Natural killer cell treated with Interleukin-12 subunit alpha and Interleukin-12 subunit beta and Interleukin-15 and Interleukin-18, amount 100 ng/mL, for 72 hours (primary cell): ENCODE results near the gene CADM2. TPM values are rescaled to one million over a fixed set of nuclear protein-coding genes. Genes with fewer than 3 reads are reported as not detected.

Experiments
- ATAC-seq, 2 donors: fragments of 150-1000 bp; cut with Tn5 transposase in 1 of 2; sonication (Bioruptor Pico), chemical (Tn5 transposase) in 1 of 2; 2 replicates each; pipeline ENCODE4 v1.10.0; 2021
- DNase-seq: peaks from one replicate; pipeline ENCODE4 v3.0.0; 2022; ENCODE audit warnings: low spot score
- H3K27ac Mint-ChIP-seq, 2 donors: 1 replicate in 1 of 2; 2 replicates in 1 of 2; pipeline ENCODE4 v1.8.0; 2022; ENCODE audit warnings: mixed read lengths in 2 of 2, mild to moderate bottlenecking in 1 of 2, moderate library complexity in 1 of 2
- H3K27me3 Mint-ChIP-seq, 2 donors: 1 replicate in 1 of 2; 2 replicates in 1 of 2; pipeline ENCODE4 v1.8.0; 2022; ENCODE audit warnings: mixed read lengths in 2 of 2
- H3K36me3 Mint-ChIP-seq: one replicate; pipeline ENCODE4 v1.8.0; 2022; ENCODE audit warnings: mixed read lengths
- H3K4me1 Mint-ChIP-seq, 2 donors: 1 replicate in 1 of 2; 2 replicates in 1 of 2; pipeline ENCODE4 v1.8.0; 2022; ENCODE audit warnings: low read depth in 2 of 2, mixed read lengths in 2 of 2, mild to moderate bottlenecking in 1 of 2
- H3K4me3 Mint-ChIP-seq: one replicate; pipeline ENCODE4 v1.8.0; 2022; ENCODE audit warnings: mixed read lengths
- H3K9me3 Mint-ChIP-seq: 2 replicates; pipeline ENCODE4 v1.8.0; 2022; ENCODE audit warnings: mixed read lengths
- total RNA-seq, 2 donors: library from RNA; stranded (reverse); gene quantifications; one replicate each; pipeline ENCODE4 v1.2.3, GENCODE V29; 2022

The CADM2 gene
- total RNA-seq, 2 donors from 2014 or later = not detected

GRCh38 chr3:84998545-84998944 is 39.8 kb downstream of the CADM2 start:
- H3K27me3 Mint-ChIP-seq = no peaks in the 10 kb centered on the region
- peaks cover 6% of the 10 kb centered on the region for H3K36me3 Mint-ChIP-seq
- H3K9me3 Mint-ChIP-seq = peaks cover 3% of the 10 kb centered on the region
- no peak for ATAC-seq
- H3K4me1 Mint-ChIP-seq = no peaks in the 10 kb centered on the region
- DNase-seq = no peak
- no peak overlapping the region for H3K4me3 Mint-ChIP-seq
- no peak overlapping the region for H3K27ac Mint-ChIP-seq

GRCh38 chr3:85003479-85003878 is 44.7 kb downstream of the CADM2 start:
- Mint-ChIP-seq H3K36me3 (peaks cover 6% of the 10 kb centered on the region), H3K27me3 (no peaks in the 10 kb centered on the region), H3K4me1 (no peaks in the 10 kb centered on the region), H3K9me3 (peaks cover 3% of the 10 kb centered on the region), H3K27ac (no peak overlapping the region), H3K4me3 (no peak overlapping the region)
- ATAC-seq (no peak), DNase-seq (no peak)

GRCh38 chr3:85004147-85004546 is 45.4 kb downstream of the CADM2 start:
- peaks cover 6% of the 10 kb centered on the region for H3K36me3 Mint-ChIP-seq
- H3K4me3 Mint-ChIP-seq = no peak overlapping the region
- H3K27me3 Mint-ChIP-seq = no peaks in the 10 kb centered on the region
- H3K27ac Mint-ChIP-seq = no peak overlapping the region
- DNase-seq (no peak), ATAC-seq (no peak)
- H3K9me3 Mint-ChIP-seq = peaks cover 8% of the 10 kb centered on the region
- no peaks in the 10 kb centered on the region for H3K4me1 Mint-ChIP-seq

DNA sequence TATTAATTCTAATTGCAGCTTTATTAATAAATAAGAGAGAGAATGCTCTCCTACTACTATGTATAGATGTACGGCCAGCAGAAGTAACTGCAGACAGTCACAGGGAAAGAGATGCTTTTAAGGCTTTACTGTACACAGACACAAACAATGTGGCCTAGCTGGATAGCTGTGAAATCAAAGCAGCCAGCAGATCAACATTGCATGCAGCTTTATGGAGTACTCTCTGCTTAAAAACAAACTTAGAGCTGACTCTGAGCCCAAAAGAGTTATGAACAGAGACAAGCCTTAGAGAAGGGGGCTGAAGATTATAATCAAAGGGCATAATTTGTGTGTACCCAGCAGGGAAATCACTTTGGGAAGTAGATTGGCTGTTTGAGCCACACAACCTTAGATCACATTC is 47.2 kb downstream of the CADM2 start:
- Mint-ChIP-seq H3K4me3 (no peak overlapping the region), H3K27ac (no peak overlapping the region), H3K36me3 (peaks cover 6% of the 10 kb centered on the region), H3K4me1 (no peaks in the 10 kb centered on the region), H3K27me3 (no peaks in the 10 kb centered on the region), H3K9me3 (peaks cover 8% of the 10 kb centered on the region)
- ATAC-seq (no peak), DNase-seq (no peak)

DNA sequence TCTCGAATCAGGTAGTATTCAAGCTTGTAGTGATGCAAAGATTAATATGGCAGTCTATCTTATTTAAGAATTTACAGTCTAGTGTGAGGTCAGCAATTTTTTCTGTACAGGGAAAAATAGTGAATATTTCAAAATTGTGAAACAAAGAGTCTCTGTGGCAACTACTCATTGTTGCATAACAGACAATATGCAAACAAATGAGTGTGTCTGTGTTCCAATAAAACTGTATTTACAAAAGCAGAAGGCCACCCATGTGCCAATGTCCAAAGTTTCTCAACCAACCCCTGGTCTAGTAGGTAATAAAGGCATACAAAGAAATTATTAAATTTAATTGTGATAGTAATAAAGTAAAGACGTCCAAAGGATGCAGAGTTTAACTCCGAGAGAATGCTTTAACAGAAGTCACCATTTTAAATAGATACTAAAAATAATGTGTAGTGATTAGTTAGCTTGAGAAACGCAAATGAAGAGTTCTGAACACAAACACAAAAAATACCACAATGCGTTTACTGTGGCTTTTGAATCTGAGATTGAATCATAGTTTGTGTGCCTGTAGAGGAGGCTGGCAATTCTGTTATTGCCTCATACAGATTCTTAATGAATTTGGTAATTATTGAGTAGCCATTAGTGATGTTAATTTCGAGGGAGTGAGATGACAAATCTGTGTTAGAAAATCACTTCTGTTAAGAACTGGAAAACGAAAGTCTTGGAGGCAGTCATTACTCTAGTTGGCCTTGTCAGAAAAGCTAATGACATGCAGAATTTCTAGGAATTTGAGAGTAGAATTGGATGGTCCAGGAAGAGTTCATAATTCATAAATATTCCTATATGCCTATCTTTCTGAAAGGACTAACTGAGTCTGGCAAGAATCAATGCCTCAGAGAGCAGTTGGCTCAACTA is 48.7 kb downstream of the CADM2 start:
- Mint-ChIP-seq H3K36me3 (no peaks in the 10 kb centered on the region), H3K4me3 (no peak overlapping the region), H3K4me1 (no peaks in the 10 kb centered on the region), H3K27ac (no peak overlapping the region), H3K9me3 (peaks cover 5% of the 10 kb centered on the region), H3K27me3 (no peaks in the 10 kb centered on the region)
- DNase-seq (no peak), ATAC-seq (no peak)

- Mint-ChIP-seq H3K4me1 (no peaks in the 10 kb centered on the region), H3K9me3 (peaks cover 5% of the 10 kb centered on the region), H3K27me3 (no peaks in the 10 kb centered on the region), H3K36me3 (peaks cover 2% of the 10 kb centered on the region), H3K4me3 (no peak overlapping the region), H3K27ac (no peak overlapping the region)
- DNase-seq (no peak), ATAC-seq (no peak)
Measured at GRCh38 chr3:85020828-85021227, 62.0 kb downstream of the CADM2 start.

DNA sequence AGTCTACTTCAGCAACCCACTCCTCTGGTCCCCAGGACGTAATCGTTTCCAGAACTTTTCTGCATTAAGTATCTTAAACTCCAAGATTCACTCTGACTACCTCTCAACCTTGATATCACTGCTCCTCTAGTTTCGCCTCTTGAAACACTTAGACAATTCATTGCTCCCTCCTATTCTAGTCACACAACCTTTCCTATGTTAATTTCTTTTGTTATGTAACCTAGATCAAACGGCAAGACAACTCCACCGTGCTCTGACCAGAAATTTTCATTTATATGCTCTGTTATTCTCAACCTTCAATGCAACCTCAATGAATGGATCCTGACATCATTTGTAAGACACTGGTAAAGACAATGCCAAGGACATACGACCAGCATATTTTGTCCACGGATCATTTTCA is 71.3 kb downstream of the CADM2 start:
- Mint-ChIP-seq H3K4me3 (no peak overlapping the region), H3K36me3 (peaks cover 5% of the 10 kb centered on the region), H3K27me3 (no peaks in the 10 kb centered on the region), H3K27ac (no peak overlapping the region), H3K9me3 (peaks cover 24% of the 10 kb centered on the region), H3K4me1 (no peaks in the 10 kb centered on the region)
- no peak for ATAC-seq
- no peak for DNase-seq

DNA sequence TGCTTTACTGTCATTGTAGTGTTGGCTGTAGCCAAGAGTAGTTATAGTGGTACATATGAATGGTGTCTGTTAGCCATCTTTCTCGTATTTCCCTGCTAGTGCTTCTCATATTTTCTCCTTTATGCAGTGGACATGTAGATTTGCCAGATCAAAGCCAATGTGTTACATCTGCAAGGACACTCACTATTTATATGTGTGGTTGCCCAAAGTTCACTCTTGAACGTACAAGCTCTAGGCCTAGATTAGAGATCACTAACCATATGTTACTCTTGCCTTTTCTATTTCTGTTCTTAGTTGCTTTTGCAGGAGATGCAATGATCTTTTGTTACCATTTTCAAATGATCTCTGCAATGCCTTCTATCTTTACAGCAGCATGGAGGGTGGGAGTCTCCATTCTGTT is 78.4 kb downstream of the CADM2 start:
- no peak overlapping the region for H3K27ac Mint-ChIP-seq
- no peak overlapping the region for H3K4me3 Mint-ChIP-seq
- no peaks in the 10 kb centered on the region for H3K4me1 Mint-ChIP-seq
- peaks cover 24% of the 10 kb centered on the region for H3K9me3 Mint-ChIP-seq
- H3K36me3 Mint-ChIP-seq = peaks cover 7% of the 10 kb centered on the region
- no peaks in the 10 kb centered on the region for H3K27me3 Mint-ChIP-seq
- ATAC-seq (no peak), DNase-seq (no peak)

DNA sequence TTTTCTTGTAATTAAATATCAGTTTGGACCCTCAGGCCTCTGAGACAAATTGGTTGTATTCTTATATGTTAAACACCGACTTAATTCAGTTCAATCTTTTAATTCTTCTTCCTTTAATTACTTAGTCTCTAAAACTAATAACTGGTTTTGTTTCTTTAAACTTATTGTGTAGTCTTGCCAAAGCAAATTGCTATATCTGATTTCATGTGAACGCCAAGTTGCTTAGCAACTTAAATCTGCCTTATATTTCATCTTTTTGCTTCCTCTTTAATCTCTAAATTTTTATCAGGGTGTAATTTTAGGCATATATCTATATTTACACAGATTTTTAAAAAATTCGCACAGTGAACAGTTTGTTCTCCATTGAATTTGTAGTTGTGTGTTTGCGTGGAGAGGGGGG is 82.2 kb downstream of the CADM2 start:
- no peaks in the 10 kb centered on the region for H3K4me1 Mint-ChIP-seq
- DNase-seq (no peak), ATAC-seq (no peak)
- H3K36me3 Mint-ChIP-seq = no peaks in the 10 kb centered on the region
- H3K27me3 Mint-ChIP-seq = no peaks in the 10 kb centered on the region
- peaks cover 13% of the 10 kb centered on the region for H3K9me3 Mint-ChIP-seq
- no peak overlapping the region for H3K27ac Mint-ChIP-seq
- H3K4me3 Mint-ChIP-seq = no peak overlapping the region

DNA sequence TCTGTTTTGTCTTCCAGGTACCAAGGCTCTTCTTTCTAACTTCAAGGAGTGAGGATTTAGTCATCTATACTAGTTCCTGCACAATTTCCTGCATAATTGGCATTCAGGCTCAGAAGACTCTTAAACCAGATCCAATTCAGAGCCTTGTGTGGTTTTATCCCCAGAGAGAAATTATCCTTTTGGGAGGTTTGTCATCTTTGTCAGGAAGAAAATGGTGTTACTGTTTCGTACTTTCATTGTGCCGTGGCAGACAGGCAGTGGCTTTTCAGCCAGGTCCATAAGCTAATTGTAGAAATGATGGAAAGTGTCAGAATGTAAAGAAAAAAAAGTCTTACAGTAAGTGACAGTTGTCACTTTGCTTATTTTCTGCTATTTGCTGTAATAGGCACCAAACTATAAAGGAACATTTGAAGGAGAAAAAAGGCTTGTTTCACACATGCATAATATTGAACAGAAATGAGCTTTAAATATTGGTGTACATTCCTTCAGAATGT is 82.8 kb downstream of the CADM2 start:
- no peaks in the 10 kb centered on the region for H3K27me3 Mint-ChIP-seq
- no peaks in the 10 kb centered on the region for H3K4me1 Mint-ChIP-seq
- peaks cover 13% of the 10 kb centered on the region for H3K9me3 Mint-ChIP-seq
- no peak overlapping the region for H3K4me3 Mint-ChIP-seq
- ATAC-seq = no peak
- H3K36me3 Mint-ChIP-seq = no peaks in the 10 kb centered on the region
- DNase-seq = no peak
- H3K27ac Mint-ChIP-seq = no peak overlapping the region

- Mint-ChIP-seq H3K4me1 (no peaks in the 10 kb centered on the region), H3K9me3 (peaks cover 18% of the 10 kb centered on the region), H3K36me3 (peaks cover 12% of the 10 kb centered on the region), H3K4me3 (no peak overlapping the region), H3K27me3 (no peaks in the 10 kb centered on the region), H3K27ac (no peak overlapping the region)
- DNase-seq = no peak
- ATAC-seq = no peak
Measured at GRCh38 chr3:85050821-85051220, 92.0 kb downstream of the CADM2 start.

- Mint-ChIP-seq H3K9me3 (peaks cover 22% of the 10 kb centered on the region), H3K4me1 (no peaks in the 10 kb centered on the region), H3K4me3 (no peak overlapping the region), H3K36me3 (peaks cover 12% of the 10 kb centered on the region), H3K27me3 (no peaks in the 10 kb centered on the region), H3K27ac (no peak overlapping the region)
- ATAC-seq (no peak), DNase-seq (no peak)
Measured at GRCh38 chr3:85051786-85052185, 93.0 kb downstream of the CADM2 start.

GRCh38 chr3:85053626-85054025 is 94.8 kb downstream of the CADM2 start:
- Mint-ChIP-seq H3K4me1 (no peaks in the 10 kb centered on the region), H3K9me3 (peaks cover 16% of the 10 kb centered on the region), H3K4me3 (no peak overlapping the region), H3K36me3 (peaks cover 3% of the 10 kb centered on the region), H3K27me3 (no peaks in the 10 kb centered on the region), H3K27ac (no peak overlapping the region)
- DNase-seq = no peak
- ATAC-seq = no peak

DNA sequence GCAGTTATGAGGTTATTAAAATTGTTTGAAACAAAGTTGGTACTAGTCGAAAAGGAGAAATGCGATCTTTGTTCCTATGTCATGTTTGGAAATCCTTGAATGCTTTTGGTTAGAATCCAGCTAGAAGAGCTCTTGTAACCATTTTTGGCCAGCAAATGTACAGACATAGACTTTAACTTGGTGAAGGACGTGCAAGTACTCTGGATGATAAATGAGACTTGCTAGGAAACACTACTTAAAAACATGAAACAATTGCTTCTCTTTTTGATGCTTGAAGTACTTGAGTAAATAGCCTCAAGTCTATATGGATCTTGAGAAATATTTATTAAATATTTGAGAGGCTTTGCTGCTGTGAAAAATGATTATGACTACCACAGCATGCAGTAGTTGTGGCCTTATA is 95.8 kb downstream of the CADM2 start:
- H3K4me1 Mint-ChIP-seq = no peaks in the 10 kb centered on the region
- no peak overlapping the region for H3K4me3 Mint-ChIP-seq
- H3K36me3 Mint-ChIP-seq = no peaks in the 10 kb centered on the region
- DNase-seq (no peak), ATAC-seq (no peak)
- no peaks in the 10 kb centered on the region for H3K27me3 Mint-ChIP-seq
- H3K27ac Mint-ChIP-seq = no peak overlapping the region
- H3K9me3 Mint-ChIP-seq = peaks cover 12% of the 10 kb centered on the region

- H3K36me3 Mint-ChIP-seq = peaks cover 5% of the 10 kb centered on the region
- H3K27ac Mint-ChIP-seq = no peak overlapping the region
- ATAC-seq (no peak), DNase-seq (no peak)
- no peaks in the 10 kb centered on the region for H3K4me1 Mint-ChIP-seq
- H3K4me3 Mint-ChIP-seq = no peak overlapping the region
- no peaks in the 10 kb centered on the region for H3K27me3 Mint-ChIP-seq
- H3K9me3 Mint-ChIP-seq = peaks cover 10% of the 10 kb centered on the region
Measured at GRCh38 chr3:85068911-85069310, 110.1 kb downstream of the CADM2 start.
